HCT116 (cell line): ENCODE measurements around the gene CLCA4. TPM values are rescaled to one million over a fixed set of nuclear protein-coding genes. Genes with fewer than 3 reads are reported as not detected.

Source experiments
- ATAC-seq: fragments of 200-7000 bp; cut with Tn5 transposase; 2 replicates; pipeline ENCODE4 v1.9.1; 2020; ENCODE audit warnings: mild to moderate bottlenecking, moderate library complexity
- BruUV-seq: library from RNA; stranded (reverse); fragments of 400-500 nt; replicated peaks from 2 replicates; lab custom pipeline; 2021; lab: Mats Ljungman, UMichigan
- CTCF ChIA-PET: fragments of 300-600 bp; sonication (Branson Sonifier 250); formaldehyde crosslinking; loops from one replicate; lab custom pipeline; 2021; ENCODE audit warnings: antibody characterized with exemption; lab: Charles Lee
- POLR2A ChIA-PET: fragments of 300-600, 350-600 bp; sonication (Branson Sonifier 250); formaldehyde crosslinking; loops from one replicate; lab custom pipeline; 2021; ENCODE audit warnings: antibody characterized with exemption; lab: Charles Lee
- RAD21 ChIA-PET, 2 experiments: fragments of 300-600 bp; sonication (Branson Sonifier 250); formaldehyde crosslinking; loops; one replicate each; lab custom pipeline; 2023; ENCODE audit warnings: low total read pairs in 2 of 2; ENCODE audit not compliant: uncharacterized antibody in 2 of 2, unreplicated experiment in 2 of 2, low non-redundant PET in 1 of 2; lab: Charles Lee
- DNase-seq: peaks from one replicate; pipeline ENCODE4 v3.0.0-alpha.2; 2010; ENCODE audit warnings: low read depth, low spot score
- H2AFZ ChIP-seq: fragments of 200-600 bp; shearing (Covaris generic), sonication (generic); 2 replicates; pipeline ENCODE4 v1.6.1; 2017; ENCODE audit warnings: low read depth, mixed run types, mixed read lengths, antibody characterized with exemption, low read length; ENCODE audit not compliant: poor library complexity, severe bottlenecking
- H3K27ac ChIP-seq: 2 replicates; pipeline ENCODE4 v1.5.1; 2012; ENCODE audit warnings: low read depth, low read length
- H3K27me3 ChIP-seq: fragments of 200-600 bp; sonication (generic); 2 replicates; pipeline ENCODE4 v1.6.1; 2016; ENCODE audit warnings: mixed run types, low read length, mixed read lengths; ENCODE audit not compliant: insufficient read depth
- H3K36me3 ChIP-seq, 2 experiments: fragments of 200-500 bp in 1 of 2; fragments of 200-600 bp in 1 of 2; sonication (Bioruptor generic) in 1 of 2; sonication (generic) in 1 of 2; 2 replicates each; pipeline versions ENCODE4 v1.5.1 to v1.6.1; 2014 to 2016; ENCODE audit warnings: low read length in 2 of 2, inconsistent platforms in 1 of 2, mixed read lengths in 1 of 2, mixed run types in 1 of 2; ENCODE audit not compliant: insufficient read depth in 2 of 2, control insufficient read depth in 1 of 2
- H3K4me1 ChIP-seq, 2 experiments: fragments of 200-600 bp in 1 of 2; sonication (generic) in 1 of 2; 2 replicates each; pipeline versions ENCODE4 v1.5.1 to v1.6.1; 2012 to 2017; ENCODE audit warnings: low read length in 2 of 2, inconsistent platforms in 1 of 2, mild to moderate bottlenecking in 1 of 2, mixed read lengths in 1 of 2, mixed run types in 1 of 2, moderate library complexity in 1 of 2; ENCODE audit not compliant: insufficient read depth in 2 of 2, control insufficient read depth in 1 of 2
- H3K4me2 ChIP-seq: fragments of 200-600 bp; sonication (generic); 2 replicates; pipeline ENCODE4 v1.6.1; 2017; ENCODE audit warnings: mixed run types, low read length, mixed read lengths
- H3K4me3 ChIP-seq, 2 experiments: fragments of 200-600 bp in 1 of 2; sonication (generic) in 1 of 2; replicated peaks in 1 of 2; 2 replicates each; pipeline ENCODE4 v1.5.1; 2011 to 2016; ENCODE audit warnings: low read length in 2 of 2, control low read depth in 1 of 2, low read depth in 1 of 2, mild to moderate bottlenecking in 1 of 2, mixed read lengths in 1 of 2, mixed run types in 1 of 2
- H3K79me2 ChIP-seq: fragments of 200-600 bp; sonication (generic); 2 replicates; pipeline ENCODE4 v1.6.1; 2017; ENCODE audit warnings: mild to moderate bottlenecking, mixed run types, low read length, moderate library complexity, mixed read lengths; ENCODE audit not compliant: insufficient read depth
- H3K9ac ChIP-seq: fragments of 200-600 bp; sonication (generic); 2 replicates; pipeline ENCODE4 v1.6.1; 2016; ENCODE audit warnings: low read length, mixed read lengths
- H3K9me2 ChIP-seq: fragments of 200-600 bp; sonication (generic), shearing (Covaris generic); 2 replicates; pipeline ENCODE4 v1.6.1; 2017; ENCODE audit warnings: mixed run types, mild to moderate bottlenecking, moderate library complexity; ENCODE audit not compliant: insufficient read depth
- H3K9me3 ChIP-seq, 2 experiments: fragments of 200-500 bp in 1 of 2; fragments of 200-600 bp in 1 of 2; sonication (Bioruptor generic) in 1 of 2; sonication (generic) in 1 of 2; 2 replicates each; pipeline ENCODE4 v1.6.1; 2014 to 2017; ENCODE audit warnings: low read length in 2 of 2, mixed read lengths in 2 of 2, inconsistent platforms in 1 of 2, low read depth in 1 of 2, mild to moderate bottlenecking in 1 of 2, mixed run types in 1 of 2, moderate library complexity in 1 of 2; ENCODE audit not compliant: control insufficient read depth in 1 of 2, insufficient read depth in 1 of 2
- H4K20me1 ChIP-seq: fragments of 200-600 bp; sonication (generic), shearing (Covaris generic); 2 replicates; pipeline ENCODE4 v1.6.1; 2017; ENCODE audit warnings: mixed run types, mild to moderate bottlenecking, moderate library complexity; ENCODE audit not compliant: insufficient read depth
- CBX3 ChIP-seq: IDR thresholded peaks from 2 replicates; pipeline ENCODE4 v1.6.1; 2012; ENCODE audit warnings: low read depth
- FOSL1 ChIP-seq: IDR thresholded peaks from 2 replicates; pipeline ENCODE4 v1.6.1; 2012; ENCODE audit warnings: low read depth
- POLR2A ChIP-seq: IDR thresholded peaks from 2 replicates; pipeline ENCODE4 v1.7.0; 2011; ENCODE audit warnings: borderline replicate concordance; ENCODE audit not compliant: insufficient read depth, insufficient read length; ENCODE audit errors: extremely low read depth
- POLR2AphosphoS5 ChIP-seq: IDR thresholded peaks from 2 replicates; pipeline ENCODE4 v1.6.1; 2011; ENCODE audit warnings: mild to moderate bottlenecking, low read depth, low read length, moderate library complexity
- TCF7L2 ChIP-seq: IDR thresholded peaks from 2 replicates; pipeline ENCODE4 v1.7.0; 2011; ENCODE audit warnings: borderline replicate concordance, inconsistent platforms; ENCODE audit not compliant: insufficient read depth, insufficient read length; ENCODE audit errors: extremely low read depth
- intact Hi-C: fragments of 100-400 bp; cut with micrococcal nuclease; formaldehyde crosslinking; loops from 2 replicates; pipeline ENCODE4 v1.10.0; 2022
- total RNA-seq: library from RNA; stranded (reverse); gene quantifications from one replicate; pipeline ENCODE4 v1.2.1, GENCODE V29; 2021; ENCODE audit not compliant: unreplicated experiment
- TF ChIP-seq, protein P1 (sequence below): IDR thresholded peaks from 2 replicates; pipeline ENCODE4 v1.6.1; 2012

CLCA4 gene
- total RNA-seq, 1 experiment from 2014 or later: not detected

DNA sequence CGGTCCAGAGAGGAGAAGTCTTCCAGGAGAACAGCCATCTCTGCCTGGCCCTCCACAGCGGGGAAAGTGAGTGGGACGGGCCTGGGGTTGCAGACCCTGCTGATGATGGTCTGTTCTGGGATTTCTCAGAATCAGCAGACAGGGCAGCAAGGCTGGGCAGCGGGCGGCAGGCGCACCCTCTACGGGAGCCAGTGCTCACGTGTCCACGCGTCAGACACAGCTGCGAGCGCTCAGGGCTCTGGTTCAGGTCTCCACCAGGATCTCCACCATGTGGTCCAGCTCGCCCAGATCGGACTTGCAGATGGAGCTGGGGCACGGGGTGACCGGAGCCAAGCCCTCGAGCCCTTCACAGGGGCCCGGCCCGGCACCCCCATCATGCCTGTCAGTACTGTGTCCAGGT is 5.5 kb downstream of the CLCA4 start:
- no peak overlapping the region for H3K9ac ChIP-seq
- no peak for ATAC-seq
- TF ChIP-seq FOSL1 (no peak), POLR2AphosphoS5 (no peak), TCF7L2 (no peak), POLR2A (no peak)
- intact Hi-C loops: no loop called here
- DNase-seq: no peak
- H3K36me3 ChIP-seq: no peaks in the 10 kb centered on the region
- no peak overlapping the region for H3K4me2 ChIP-seq
- no peaks in the 10 kb centered on the region for H3K9me2 ChIP-seq
- no peak overlapping the region for H3K27ac ChIP-seq
- no peak overlapping the region for H3K4me3 ChIP-seq
- H3K79me2 ChIP-seq: no peaks in the 10 kb centered on the region
- ChIA-PET POLR2A (no interaction called here), CTCF (no interaction called here), RAD21 (no interaction called here)
- H3K4me1 ChIP-seq: no peaks in the 10 kb centered on the region
- no peaks in the 10 kb centered on the region for H3K27me3 ChIP-seq
- no peaks in the 10 kb centered on the region for H4K20me1 ChIP-seq
- no peak overlapping the region for H2AFZ ChIP-seq
- H3K9me3 ChIP-seq: peaks cover 0 to 1% of the 10 kb centered on the region in 2 experiments; a peak in 1 of 4 replicates
- BruUV-seq: no TSS peak

DNA sequence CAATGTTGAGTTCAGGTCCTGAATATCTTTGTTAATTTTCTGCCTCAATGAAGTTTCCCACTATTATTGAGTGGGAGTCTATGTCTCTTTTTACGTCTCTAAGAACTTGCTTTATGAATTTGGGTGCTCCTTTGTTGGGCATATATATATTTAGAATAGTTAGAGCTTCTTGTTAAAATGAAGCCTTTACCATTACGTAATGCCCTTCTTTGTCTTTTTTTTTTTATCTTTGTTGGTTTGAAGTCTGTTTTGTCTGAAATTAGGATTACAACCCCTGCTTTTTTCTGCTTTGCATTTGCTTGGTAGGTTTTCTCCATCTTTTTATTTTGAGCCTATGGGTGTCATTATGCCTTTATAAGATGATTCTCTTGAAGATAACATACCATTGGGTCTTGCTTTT is 10.9 kb downstream of the CLCA4 start:
- Histone ChIP-seq H3K27me3 (no peaks in the 10 kb centered on the region), H3K4me3 (no peak overlapping the region), H3K4me2 (no peak overlapping the region), H4K20me1 (no peaks in the 10 kb centered on the region), H3K27ac (no peak overlapping the region), H3K36me3 (no peaks in the 10 kb centered on the region), H3K79me2 (no peaks in the 10 kb centered on the region), H2AFZ (no peak overlapping the region), H3K4me1 (no peaks in the 10 kb centered on the region), H3K9me2 (no peaks in the 10 kb centered on the region), H3K9ac (no peak overlapping the region), H3K9me3 (peaks cover 0 to 4% of the 10 kb centered on the region in 2 experiments; a peak in 1 of 4 replicates)
- no TSS peak for BruUV-seq
- ATAC-seq (no peak), DNase-seq (no peak)
- ChIA-PET POLR2A (no interaction called here), RAD21 (no interaction called here), CTCF (no interaction called here)
- intact Hi-C loops: no loop called here
- no peak for TF ChIP-seq CBX3
- TF ChIP-seq, protein P1, sequence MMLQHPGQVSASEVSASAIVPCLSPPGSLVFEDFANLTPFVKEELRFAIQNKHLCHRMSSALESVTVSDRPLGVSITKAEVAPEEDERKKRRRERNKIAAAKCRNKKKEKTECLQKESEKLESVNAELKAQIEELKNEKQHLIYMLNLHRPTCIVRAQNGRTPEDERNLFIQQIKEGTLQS: no peak
